ENCODE results near the gene TCF25.
"Not testable (repeated sequence)": the region's sequence is repeated elsewhere in the genome, so short reads cannot be mapped to it uniquely, and the experiment has no call there.

TCF25 gene

DNA sequence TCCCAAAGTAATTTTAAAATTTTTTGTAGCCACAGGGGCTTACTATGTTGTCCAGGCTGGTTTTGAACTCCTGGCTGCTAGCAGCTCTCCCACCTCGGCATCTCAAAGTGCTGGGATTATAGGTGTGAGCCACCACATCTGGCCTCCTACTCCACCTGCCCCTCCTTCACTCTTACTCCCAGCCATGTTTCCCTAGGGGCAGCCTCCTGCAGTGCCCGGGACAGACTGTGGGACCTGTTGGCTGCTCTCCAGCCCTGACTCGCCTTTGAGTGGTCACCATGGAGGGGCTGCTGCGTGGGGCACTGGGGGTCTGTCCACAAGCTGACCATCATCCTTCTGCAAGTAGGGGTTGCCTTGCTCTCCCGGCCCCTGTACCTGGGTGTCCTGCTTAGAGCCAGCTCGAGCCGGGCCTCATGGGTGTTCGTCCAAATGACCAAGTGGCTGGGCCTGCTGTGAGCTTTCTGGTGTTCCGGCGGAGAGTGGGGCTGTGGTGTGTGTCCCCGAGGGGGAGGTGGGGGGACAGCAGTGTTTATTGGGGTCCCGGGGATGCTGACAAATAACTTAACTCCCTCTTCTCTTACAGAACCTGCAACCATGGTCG, 28.6 kb upstream of the TCF25 start:
- no peak for DNase-seq

DNA sequence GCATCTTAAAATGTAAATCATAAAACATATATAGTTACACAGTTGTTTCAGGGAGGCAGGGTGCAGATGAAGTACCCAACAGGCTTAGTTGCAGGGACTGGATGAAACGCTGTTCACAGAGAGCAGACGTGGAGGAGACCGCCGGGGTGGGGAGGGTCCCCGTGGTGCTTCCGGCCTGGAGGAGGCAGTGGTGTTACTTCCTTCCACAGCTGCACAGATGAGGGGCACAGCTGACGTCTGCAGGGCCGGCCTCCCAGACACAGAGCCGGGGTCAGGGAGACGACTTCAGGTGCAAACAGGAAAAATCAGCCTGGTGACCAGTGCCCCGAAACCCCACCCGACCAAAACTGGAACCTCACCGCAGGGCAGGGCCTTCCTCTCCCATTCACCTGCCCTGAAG, 28.0 kb upstream of the TCF25 start:
- no peak for DNase-seq

DNA sequence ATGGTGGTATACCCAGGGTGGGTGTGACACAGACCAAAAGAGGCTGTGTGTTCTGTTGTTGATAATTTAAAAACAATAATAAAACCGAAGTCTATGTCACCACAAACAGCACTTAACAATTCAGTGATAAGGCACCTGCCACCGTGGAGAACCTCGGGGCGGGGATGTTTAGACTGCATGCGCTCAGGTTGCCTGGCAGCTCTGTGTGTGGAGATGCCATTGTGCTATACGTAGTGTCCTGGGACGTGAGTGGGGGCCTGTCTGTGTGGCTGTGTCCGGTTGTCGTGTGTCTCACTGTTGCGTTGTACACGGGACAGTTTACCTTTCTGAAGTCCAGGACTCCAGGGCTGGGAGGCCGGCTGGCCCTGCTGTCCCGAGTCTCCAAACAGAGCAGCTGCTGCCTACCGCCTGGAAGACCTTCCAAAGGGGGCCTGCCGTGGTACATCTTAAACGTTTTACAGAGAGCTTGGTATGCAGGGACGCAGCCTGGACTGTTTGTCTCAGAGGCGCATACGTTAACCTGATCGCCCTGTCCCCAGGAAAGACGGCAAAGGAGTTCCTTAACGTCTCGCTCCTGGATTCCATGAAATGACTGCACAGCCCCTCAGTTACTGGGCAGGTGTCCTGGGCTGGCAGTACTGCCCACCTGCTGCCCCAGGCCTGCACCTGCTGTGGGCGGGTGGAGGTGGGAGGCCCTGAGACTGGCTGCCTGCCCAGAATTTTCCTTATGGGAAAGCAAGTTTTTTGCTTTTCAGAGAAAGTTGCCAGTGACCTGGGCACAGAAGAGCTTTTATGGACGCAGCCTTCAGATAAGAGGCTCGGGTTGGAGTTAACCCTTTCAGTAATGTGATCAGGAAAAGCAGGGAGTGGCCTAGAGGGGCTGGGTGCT, 26.1 kb upstream of the TCF25 start:
- no peak for DNase-seq

DNA sequence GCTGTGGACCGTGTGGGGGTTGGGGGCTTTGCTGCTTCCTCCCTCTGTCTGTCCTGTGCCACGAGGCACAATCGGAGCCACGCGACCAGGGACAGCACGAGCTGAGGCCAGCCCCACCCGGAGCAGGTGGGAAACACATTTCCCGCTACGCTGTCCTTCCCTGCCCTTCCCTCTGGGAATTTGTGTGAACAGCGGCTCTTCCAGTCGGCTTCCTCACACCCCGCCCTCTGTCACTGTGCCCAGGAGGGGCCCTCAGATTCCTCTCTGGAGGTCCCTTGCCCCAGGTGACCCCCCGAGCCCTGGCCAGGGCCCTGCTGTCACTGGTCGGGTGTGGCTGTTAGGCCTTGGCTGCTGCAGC, 25.5 kb upstream of the TCF25 start:
- no peak for DNase-seq

DNA sequence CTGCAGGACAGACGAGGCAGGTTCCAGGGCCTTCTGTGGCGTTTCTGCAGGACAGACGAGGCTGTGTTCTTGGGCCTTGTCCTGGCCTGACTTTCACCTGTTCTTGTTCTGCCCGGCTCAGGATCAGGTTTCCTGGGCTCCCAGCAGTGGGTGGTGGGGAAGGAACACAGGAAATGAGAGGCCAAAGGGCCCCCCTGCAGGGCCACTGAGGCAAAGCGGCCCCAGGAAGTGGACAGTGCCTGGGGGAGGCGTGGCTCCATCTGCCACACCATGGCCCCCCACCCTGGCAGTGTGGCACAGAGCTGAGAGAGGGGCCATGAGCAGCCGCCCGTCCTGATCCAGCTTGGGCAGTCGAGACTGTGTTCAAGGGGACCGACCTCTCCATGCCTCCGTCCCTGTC, 24.4 kb upstream of the TCF25 start:
- DNase-seq = no peak

DNA sequence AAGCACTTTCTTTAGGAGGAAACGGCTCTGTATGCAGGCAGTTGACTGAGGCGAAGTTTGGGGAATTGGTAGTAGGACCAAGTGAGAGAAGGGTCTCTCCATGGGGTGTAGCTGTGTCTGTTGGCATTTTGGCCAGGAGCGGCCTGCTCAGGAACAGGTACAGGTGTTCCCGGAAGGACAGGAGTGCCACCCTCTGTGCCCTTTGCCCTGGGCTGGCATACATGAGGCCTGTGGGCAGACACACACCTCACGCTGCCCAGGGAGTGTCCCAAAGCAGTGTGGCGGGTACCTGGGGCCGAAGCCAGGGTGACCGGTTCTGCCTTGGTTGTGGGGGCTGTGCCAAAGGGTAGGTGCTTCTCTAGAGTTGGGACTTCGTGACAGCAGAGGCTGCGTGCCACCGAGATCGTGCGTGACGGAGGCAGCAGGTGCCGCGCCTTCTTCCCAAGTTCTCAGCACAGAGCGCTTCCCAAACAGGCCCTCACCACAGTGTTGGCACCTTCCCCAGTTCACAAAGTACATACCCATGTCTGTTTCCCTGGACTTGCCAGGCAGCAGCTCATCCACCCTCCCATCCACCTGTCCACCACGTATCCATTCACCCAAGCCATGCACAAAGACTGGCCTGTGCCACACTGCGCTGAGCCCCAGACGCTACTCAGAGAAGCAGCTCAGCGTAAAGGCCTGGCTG, 19.9 kb upstream of the TCF25 start:
- no peak for DNase-seq

DNA sequence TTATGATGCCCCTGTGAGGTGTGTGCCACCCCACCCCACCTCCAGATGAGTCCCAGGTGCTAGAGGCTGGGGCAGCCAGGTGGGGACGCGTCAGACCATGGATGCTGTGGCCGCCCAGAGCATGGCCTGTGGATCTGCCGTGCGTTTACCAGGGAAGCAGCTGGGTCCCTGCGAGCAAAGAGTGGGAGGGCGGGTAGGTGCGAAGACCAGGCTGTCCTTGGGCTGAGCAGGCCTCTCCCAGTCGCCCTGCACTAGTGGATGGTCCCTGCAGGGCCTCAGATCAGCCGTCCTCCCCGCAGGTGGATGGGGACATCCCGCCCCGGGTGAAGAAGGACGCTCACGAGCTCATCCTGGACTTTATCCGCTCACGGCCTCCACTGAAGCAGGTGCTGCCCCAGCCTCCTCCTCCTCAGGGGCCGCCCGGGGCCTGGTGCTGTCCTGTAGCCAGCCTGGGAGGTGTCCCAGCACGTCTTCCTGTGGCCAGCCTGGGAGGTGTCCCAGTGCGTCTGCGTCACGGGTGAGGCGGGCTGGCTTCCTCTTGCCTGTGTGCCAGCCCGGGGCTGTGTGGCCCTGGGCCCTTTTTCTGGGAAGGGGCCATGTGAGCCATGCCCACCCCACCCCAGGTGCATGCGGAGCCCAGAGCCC, 18.0 kb upstream of the TCF25 start:
- DNase-seq = no peak

DNA sequence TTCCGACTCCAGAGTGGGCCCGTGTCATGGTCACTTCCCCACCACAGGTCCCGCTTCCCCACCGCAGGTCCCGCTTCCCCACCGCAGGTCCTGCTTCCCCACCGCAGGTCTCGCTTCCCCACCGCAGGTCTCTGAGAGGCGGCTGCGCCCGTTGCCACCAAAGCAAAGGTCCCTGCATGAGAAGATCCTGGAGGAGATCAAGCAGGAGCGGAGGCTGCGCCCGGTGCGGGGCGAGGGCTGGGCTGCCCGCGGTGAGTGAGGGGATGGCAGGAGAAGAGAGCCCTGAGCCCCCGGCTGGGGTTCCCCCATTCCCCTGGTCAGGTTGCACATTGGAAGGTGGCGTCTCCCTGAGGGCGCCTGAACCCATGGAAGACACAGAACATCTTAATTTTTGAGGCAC, 17.4 kb upstream of the TCF25 start:
- no peak for DNase-seq

DNA sequence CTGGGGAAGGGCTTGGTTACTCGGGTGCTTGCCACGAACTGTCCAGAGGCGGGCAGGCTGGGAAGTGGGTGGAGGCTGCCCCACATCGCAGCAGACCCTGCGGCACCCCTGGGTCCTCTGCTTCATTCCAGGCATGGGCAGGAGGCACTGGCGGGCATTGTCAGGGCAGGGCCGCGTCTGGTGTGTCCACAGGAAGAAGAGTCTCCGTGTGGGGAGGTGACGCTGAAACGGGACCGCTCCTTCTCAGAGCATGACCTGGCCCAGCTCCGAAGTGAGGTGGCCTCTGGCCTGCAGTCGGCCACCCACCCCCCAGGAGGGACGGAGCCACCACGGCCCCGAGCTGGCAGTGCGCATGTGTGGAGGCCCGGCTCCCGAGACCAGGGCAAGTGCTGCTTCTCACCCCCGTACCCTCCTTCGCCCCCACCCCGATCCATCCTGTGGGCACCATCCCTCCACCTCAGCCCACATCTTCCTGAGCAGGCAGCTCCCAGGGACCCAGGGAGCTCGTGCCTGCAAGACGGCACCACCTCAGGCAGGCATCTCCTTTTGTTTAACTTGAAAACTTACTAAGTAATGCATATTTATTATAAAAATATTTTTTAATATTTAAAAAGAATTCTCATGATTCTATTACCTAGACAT, 14.3 kb upstream of the TCF25 start:
- no peak for DNase-seq

DNA sequence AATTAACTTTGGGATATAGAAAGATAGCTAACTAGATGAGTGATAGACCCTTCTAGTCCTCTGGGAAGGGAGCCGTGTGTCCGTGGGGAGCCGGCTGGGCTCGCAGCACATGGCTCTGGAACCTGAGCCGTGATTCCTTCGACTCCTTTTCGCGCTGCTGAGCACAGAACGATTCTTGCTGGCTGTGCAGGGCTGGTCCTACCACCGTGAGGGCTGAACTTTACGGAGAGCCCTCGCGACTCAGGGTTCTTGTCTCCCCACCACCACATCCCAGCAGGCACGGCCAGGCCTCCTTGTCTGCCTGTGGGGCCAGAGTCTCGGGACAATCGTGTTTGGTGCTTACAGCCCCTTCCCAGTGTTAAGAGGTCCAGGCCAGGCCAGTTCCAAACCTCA, 13.8 kb upstream of the TCF25 start:
- DNase-seq = no peak

DNA sequence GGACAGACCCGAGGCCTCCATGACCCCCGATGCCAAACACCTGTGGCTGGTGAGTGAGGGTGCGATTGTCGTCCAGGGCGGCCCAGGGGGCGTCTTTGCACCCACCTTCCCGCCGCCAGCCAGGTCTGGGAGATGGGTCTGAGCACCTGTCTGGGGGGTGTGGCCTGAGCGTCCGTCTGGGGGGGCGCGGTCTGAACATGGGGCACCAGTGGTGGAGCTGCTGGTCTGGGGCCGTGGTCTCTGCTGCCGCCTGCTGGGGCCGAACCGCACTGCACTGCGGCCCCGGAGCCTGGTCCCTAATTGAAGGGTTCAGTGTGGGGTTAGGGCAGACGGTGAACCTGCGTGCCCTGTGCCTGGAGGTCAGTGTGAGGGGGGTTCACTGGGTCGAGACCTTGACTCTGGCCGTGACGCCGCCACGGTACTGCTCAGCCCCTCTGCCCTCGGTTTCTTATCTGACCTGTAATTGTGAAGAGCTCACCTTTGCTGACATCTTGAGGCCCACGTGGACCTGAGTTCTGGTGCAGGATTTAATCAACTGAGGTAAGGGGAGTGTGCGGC, 12.6 kb upstream of the TCF25 start:
- no peak for DNase-seq

DNA sequence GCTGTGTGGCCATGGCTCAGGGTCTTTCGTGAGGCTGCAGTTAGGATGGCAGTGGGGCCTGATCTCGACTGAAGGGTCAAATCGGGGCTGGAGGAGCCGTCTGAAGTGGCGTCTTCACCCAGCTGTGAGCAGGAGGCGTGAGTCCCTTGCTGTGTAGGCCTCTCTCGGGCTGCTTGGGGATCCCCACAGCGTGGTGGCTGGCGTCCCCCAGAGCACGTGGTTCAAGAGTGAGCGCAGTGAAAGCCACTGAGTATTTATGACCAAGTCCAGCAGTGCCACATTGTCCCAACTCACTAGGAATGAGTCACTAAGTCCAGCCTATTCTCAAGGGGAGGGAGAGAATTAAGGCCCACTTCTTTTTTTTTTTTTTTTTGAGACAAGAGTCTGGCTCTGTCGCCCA, 11.7 kb upstream of the TCF25 start:
- DNase-seq = no peak

DNA sequence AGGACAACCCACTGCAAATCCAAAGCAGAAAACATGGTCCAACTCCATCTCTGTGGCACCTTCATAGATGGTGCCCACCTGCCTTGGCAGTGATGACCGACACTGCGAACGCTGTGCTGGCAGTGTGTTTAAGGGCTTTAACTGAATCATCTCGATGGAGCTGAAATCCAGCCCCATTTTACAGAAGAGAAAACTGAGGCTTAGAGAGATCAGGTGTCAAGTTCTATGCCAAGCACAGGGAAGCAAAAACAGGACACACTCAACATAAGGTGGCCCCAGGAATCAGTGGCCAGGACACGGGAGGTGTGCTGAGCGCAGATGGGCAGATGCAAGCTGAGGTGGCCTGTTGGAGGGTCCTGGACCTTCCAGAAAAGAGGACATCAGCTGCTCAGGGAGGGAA, 10.7 kb upstream of the TCF25 start:
- DNase-seq = no peak

DNA sequence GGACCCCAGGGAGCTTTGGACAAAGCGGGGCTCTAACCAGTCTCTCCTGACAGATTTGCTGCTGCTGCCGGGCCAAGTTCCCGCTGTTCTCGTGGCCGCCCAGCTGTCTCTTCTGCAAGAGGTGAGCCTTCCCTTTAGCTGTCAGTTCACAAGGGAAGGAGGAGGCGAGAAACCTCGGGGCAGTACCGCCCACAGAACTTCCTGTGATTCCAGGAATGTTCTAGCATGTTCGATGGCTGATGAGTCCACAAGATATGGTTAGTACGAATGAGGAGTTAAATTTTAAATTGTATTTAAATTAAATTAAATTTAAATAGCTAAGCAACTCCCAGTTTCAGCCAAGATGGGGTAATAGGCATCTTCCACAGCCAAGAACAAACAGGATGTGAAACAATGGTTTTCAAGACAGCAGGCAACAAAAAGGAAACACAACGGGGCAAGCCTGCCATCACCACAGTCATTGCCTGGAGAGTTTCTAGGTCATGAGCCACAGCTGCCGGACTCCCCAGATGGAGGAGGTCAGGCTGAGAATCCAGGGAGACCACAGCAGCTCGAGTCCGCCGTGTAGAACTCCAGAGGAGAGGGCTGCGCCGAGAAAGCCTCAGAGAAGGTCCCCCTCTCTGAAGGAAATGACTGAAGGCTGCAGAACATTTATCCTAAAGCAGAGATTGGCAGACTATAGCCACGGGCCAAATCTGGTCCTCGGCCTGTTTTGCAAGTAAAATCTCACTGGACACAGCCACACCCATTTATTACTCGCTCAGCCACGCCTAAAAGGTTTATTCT, 9.5 kb upstream of the TCF25 start:
- no peak for DNase-seq

DNA sequence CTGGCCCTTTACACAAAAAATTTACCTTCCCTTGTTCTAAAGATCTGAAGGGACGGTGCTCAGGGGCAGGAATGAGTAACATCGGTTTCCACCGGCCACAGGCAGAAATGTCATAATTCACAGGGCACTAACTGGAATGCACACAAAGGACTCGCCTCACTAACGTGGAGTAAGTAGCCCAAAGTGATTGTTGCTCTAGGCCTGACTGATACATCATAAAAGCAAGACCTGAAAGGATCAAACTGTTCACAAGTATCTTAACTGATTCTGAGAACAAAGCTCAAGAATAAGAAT, 8.9 kb upstream of the TCF25 start:
- DNase-seq = no peak

DNA sequence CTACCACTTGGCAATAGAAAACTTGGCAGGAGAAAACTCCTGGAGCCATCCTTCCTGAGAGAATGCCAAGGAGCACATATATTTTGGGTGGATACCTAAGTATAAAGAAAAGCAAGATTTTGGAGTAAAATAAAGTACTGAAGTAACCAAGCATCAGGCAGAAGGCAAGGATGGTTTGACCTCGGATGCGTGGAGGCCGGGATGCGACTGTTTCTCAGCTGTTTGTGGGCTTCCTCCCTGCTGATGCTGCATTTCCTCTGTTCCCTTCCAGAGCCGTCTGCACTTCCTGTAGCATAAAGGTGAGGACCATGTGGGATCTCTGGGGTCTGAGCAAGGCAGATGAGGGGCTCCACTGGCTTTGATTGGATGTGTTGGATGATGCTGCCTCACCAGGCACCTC, 5.5 kb upstream of the TCF25 start:
- DNase-seq = no peak

DNA sequence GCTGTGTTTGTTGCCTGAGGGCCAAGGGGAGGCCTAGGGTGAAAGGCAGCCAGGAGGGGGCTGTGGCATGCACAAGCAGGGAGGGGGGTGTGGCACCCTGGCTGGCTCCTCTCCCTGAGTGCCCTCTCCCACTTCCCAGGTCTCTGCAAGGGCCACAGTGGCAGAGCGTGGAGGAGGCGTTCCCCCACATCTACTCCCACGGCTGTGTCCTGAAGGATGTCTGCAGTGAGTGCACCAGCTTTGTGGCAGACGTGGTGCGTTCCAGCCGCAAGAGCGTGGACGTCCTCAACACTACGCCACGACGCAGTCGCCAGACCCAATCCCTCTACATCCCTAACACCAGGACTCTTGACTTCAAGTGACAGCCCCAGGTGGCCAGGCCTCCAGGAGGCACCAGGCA, 3.5 kb upstream of the TCF25 start:
- no peak for DNase-seq

DNA sequence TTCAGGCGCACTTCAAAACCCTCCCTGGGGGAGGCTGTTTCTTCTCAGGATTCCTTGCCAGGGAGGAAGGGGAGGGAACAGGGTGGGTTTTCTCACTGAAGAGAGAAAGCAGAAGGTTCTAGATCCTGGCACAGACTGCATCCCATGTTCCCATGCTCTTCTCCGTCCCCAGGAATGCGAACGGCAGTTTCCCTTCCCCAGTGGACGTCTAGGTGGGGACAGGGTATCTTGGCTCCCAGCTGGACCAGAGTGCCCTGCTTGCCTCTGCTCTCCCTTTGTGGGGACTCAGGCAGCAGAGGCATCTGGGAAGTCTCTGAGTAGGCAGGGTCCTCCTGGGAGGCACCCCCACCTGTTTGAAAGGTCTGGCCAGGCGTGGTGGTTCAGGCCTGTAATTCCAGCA, 3.0 kb upstream of the TCF25 start:
- no peak for DNase-seq

DNA sequence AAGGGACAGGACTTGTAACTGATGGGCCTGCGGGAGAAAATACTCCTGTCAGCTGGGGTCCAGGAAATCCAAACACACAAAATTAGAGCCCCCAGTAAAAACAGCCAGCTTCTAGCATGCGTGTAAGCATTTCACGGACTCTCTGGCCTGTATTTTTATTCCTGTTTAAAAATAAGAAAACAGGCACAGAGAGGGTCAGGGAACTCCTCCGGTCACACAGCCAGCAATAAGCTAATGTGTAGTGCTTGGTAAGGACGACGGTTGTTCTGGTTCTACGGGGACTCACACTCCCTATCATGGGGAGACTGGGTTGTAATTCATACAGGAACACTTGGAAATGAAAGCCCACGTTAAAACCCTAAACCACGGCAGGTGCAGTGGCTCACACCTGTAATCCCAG, 1.5 kb upstream of the TCF25 start:
- DNase-seq = no peak

DNA sequence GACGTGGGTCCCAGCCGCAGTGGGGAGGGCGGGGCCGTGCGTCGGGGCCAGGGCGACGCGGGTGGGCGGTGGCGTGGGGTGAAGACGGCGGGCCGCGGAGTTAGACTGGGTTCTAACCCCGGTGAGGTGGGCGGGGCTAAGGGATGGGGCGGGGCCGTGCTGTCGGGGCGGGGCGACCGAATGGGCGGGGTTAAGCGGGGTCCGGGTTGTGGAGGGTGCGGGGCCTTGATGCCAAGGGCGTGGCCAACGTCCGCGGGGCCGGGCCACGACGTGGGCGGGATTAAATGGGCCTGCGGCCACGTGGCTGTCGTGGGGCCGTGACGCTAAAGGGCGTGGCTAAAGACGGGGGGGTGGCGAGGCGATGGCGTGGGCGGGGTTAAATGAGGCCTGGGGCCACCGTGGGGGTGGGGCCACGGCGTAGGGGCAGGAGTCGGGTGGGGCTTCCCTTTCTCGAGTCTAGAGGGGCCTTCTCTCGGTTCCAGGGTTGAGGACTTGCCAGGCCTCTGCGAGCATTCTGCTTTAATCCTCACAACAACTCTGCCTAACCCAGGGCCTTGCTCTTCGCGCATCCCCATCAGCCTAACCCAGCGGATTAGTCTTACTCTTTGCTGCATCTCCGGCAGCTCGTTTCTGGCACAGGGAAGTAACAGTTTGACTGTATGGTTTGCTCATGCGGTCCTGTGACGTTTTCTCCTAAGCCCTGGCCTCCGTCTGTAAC, 739 bp downstream of the TCF25 start:
- DNase-seq = peak; percentile 59

DNA sequence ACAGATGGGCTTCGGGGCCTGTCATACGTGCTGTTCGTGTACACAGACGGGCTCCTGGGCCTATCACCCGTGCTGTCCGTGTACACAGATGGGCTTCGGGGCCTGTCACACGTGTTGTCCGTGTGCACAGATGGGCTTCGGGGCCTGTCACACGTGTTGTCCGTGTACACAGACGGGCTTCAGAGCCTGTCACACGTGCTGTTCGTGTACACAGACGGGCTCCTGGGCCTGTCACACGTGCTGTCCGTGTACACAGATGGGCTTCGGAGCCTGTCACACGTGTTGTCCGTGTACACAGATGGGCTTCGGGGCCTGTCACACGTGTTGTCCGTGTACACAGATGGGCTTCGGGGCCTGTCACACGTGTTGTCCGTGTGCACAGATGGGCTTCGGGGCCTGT, 5.7 kb downstream of the TCF25 start:
- DNase-seq = not testable (repeated sequence)
